Measurements from ENCODE around the gene SAG. TPM values are rescaled to one million over a fixed set of nuclear protein-coding genes. Genes with fewer than 3 reads are reported as not detected.

SAG gene
- total and polyA plus RNA-seq, 10 of the 15 experiments (the other 5 are each of a cell fraction or from before 2014, with no cell fraction given) = 0.06 to 0.47 TPM; not detected in 8

DNA sequence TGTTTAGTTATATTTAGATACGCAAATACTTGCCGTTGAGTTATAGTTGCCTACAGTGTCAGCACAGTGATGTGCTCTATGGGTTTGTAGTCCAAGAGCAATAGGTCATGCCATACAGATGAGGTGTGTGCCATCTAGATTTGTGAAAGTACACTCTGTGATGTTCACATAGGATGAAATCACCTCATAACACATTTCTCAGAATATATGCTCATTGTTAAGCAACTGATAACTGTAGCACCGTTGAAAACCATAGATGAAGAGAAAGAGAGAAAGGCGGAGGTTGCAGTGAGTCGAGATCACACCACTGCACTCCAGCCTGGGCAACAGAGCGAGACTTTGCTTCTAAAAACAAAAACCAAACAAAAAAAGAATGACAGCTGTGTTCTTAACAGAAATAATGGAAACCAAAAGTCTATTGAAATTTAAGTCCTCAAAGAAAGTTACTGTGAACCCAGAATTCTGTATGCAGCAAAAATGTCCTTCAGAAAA, 56.2 kb downstream of the SAG start:
- Histone ChIP-seq H2AFZ (ENCODE audit: control insufficient read depth, low read depth, low read length) (peak overlapping the region; percentile 20; the same call in 1 of the 2 replicates), H3K4me2 (ENCODE audit: control insufficient read depth, insufficient read depth) (peak overlapping the region; percentile 41; the same call in 1 of the 2 replicates), H3K36me3 (ENCODE audit: control insufficient read depth in 2 of 2, insufficient read depth in 2 of 2, low read length in 1 of 2) (peaks cover 0 to 4% of the 10 kb centered on the region in 2 experiments; a peak in 1 of 4 replicates), H3K27ac (ENCODE audit: control insufficient read depth, insufficient read depth) (peak overlapping the region; percentile 27; the same call in 1 of the 2 replicates), H3K79me2 (ENCODE audit: control insufficient read depth, insufficient read depth, low read length) (peaks cover 42% of the 10 kb centered on the region), H3K4me3 (no peak overlapping the region), H4K20me1 (ENCODE audit: control insufficient read depth, insufficient read depth) (no peaks in the 10 kb centered on the region), H3K9me3 (replicated peaks; ENCODE audit: control insufficient read depth, insufficient read depth, low read length) (peaks cover 15% of the 10 kb centered on the region), H3K4me1 (ENCODE audit: control insufficient read depth, insufficient read depth, low read length) (peaks cover 8% of the 10 kb centered on the region), H3K9ac (ENCODE audit: control insufficient read depth, insufficient read depth, low read length) (no peak overlapping the region), H3K27me3 (replicated peaks in 1 of 2; ENCODE audit: control insufficient read depth in 2 of 2, insufficient read depth in 2 of 2, low read length in 1 of 2) (no peaks in the 10 kb centered on the region)
- FAIRE-seq (peak; percentile 74), ATAC-seq (peak; percentile 14; the same call in 1 of the 3 replicates), DNase-seq (ENCODE audit: low read depth, low spot score) (no peak)
- CTCF ChIA-PET = interaction anchor here (1.0 kb wide), 1 partner anchor 10 kb away, joined by 5 read pairs; no protein-coding TSS in a partner anchor
- POLR2A ChIA-PET = interaction anchor here (0.6 kb wide), 1 partner anchor 42 kb away, joined by 9 read pairs; no protein-coding TSS in a partner anchor
- RAD21 ChIA-PET (ENCODE audit: unreplicated experiment) = no interaction called here
- SMC1A ChIA-PET (ENCODE audit: uncharacterized antibody, unreplicated experiment) = interaction anchor here (1.1 kb wide), 1 partner anchor 8 kb away, joined by 3 read pairs; no protein-coding TSS in a partner anchor
- TF ChIP-seq RAD51 (IDR thresholded peaks at IDR 0.05) (no peak), RUNX3 (IDR thresholded peaks at IDR 0.05; ENCODE audit: low read length) (peak; percentile 53), PML (IDR thresholded peaks at IDR 0.05; ENCODE audit: low read length) (peak; percentile 58; the same call in 1 of the 2 replicates), CREB1 (IDR thresholded peaks at IDR 0.05; ENCODE audit: low read depth) (peak; percentile 45; the same call in 1 of the 2 replicates), KLF5 (IDR thresholded peaks at IDR 0.05; ENCODE audit: partially characterized antibody) (peak; percentile 79), CHD4 (IDR thresholded peaks at IDR 0.05) (no peak), MEF2A (IDR thresholded peaks at IDR 0.05; ENCODE audit: insufficient read depth, low read depth, low read length) (no peak), MTA3 (IDR thresholded peaks at IDR 0.05; ENCODE audit: borderline replicate concordance, low read length) (peak; percentile 68; the same call in 1 of the 2 replicates), FOXM1 (IDR thresholded peaks at IDR 0.05; ENCODE audit: low read depth, low read length) (peak; percentile 52), PAX8 (IDR thresholded peaks at IDR 0.05) (no peak), HDAC6 (IDR thresholded peaks at IDR 0.05; ENCODE audit: unreplicated experiment) (no peak), STAT1 (conservative IDR thresholded peaks at IDR 0.05) (no peak), CBX5 (IDR thresholded peaks at IDR 0.05; ENCODE audit: low read depth) (peak; percentile 99)
- TF ChIP-seq, protein P1, sequence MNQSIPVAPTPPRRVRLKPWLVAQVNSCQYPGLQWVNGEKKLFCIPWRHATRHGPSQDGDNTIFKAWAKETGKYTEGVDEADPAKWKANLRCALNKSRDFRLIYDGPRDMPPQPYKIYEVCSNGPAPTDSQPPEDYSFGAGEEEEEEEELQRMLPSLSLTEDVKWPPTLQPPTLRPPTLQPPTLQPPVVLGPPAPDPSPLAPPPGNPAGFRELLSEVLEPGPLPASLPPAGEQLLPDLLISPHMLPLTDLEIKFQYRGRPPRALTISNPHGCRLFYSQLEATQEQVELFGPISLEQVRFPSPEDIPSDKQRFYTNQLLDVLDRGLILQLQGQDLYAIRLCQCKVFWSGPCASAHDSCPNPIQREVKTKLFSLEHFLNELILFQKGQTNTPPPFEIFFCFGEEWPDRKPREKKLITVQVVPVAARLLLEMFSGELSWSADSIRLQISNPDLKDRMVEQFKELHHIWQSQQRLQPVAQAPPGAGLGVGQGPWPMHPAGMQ (IDR thresholded peaks at IDR 0.05; ENCODE audit: borderline replicate concordance) = no peak
- TF ChIP-seq, protein P2, sequence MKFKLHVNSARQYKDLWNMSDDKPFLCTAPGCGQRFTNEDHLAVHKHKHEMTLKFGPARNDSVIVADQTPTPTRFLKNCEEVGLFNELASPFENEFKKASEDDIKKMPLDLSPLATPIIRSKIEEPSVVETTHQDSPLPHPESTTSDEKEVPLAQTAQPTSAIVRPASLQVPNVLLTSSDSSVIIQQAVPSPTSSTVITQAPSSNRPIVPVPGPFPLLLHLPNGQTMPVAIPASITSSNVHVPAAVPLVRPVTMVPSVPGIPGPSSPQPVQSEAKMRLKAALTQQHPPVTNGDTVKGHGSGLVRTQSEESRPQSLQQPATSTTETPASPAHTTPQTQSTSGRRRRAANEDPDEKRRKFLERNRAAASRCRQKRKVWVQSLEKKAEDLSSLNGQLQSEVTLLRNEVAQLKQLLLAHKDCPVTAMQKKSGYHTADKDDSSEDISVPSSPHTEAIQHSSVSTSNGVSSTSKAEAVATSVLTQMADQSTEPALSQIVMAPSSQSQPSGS (IDR thresholded peaks at IDR 0.05; ENCODE audit: low read length) = peak; percentile 32; the same call in 1 of the 2 replicates
- in situ Hi-C loops (cut with MboI) (no loop called here), intact Hi-C loops (cut with micrococcal nuclease; ENCODE audit: unreplicated experiment) (no loop called here)
- BruUV-seq (replicated peaks) = no TSS peak
- WGBS (ENCODE audit: insufficient coverage, insufficient replicate concordance, low lambda C conversion rate, missing lambda C conversion rate) = 1% methylated on average over 6 of the region's 6 CpGs
